Activated CD4-positive, alpha-beta T cell treated with anti-CD3 and anti-CD28 coated beads for 24 hours (primary cell): ENCODE measurements around the gene MTA1.

Experiments used
- DNase-seq, 2 donors: peaks; one replicate each; pipeline ENCODE4 v3.0.0-alpha.2; 2020; ENCODE audit warnings: low read depth in 2 of 2

MTA1 gene

GRCh38 chr14:105442834-105443233 lies 23.2 kb downstream of the MTA1 start:
- no peak for DNase-seq

DNA sequence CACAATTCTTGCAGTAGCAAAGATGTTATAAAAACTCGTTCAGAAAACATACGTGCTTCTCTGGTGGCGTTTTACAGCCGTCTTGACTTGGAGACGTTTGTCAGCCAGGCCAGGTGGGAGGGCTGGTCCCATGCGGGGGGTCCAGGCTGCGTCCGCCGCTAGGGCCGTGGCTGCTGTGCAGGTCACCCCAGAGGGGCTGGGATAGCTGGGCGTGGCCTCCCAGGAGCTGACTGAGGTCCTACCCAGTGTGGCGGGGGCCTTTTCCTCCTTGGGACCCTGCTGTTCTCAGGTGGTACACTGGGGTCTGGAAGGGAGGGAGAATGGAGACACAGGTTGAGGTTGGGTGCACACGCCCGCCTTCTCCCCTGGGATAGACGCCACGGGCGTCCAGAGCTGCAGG lies 25.2 kb downstream of the MTA1 start:
- DNase-seq = no peak

DNA sequence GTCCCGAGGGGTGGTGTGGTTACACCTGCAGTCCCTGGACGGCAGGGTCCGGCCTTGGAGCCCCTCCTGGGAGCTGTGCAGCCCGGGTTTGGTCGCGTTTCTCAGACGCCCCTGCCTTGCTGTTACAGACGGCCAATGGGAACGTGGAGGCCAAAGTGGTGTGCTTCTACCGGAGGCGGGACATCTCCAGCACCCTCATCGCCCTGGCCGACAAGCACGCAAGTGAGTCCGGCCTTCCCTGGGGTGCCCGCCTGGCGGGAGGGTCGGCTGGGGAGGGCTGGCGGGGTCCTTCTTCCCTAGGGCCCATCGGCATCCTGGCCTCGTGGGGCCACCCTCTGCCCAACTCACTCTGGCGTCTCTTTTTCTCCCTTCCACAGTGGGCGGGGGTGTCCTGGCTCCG lies 25.7 kb downstream of the MTA1 start:
- DNase-seq = no peak

GRCh38 chr14:105445901-105446845 lies 26.5 kb downstream of the MTA1 start:
- DNase-seq = no peak

GRCh38 chr14:105446971-105447370 lies 27.3 kb downstream of the MTA1 start:
- no peak for DNase-seq

GRCh38 chr14:105447651-105448640 lies 28.3 kb downstream of the MTA1 start:
- no peak for DNase-seq

DNA sequence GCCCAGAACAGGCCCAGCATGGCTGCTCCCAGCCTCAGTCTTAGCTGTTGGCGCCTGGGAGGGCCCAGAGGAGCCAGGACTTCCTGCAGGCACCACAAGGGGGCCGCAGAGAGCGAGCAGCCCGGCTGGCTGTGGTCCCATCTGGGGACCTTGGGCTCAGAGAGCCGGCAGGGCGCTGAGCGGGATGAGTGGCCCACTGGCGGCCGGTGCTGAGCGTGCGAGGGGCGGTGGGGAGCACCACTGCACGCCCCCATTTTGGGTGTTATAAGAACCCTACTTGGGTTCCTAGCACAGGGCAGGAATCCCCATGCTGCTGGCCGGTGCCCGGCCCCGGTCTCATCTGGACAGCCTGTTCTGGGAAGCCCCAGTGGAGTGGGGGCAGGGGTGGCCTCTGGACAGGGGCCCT lies 29.1 kb downstream of the MTA1 start:
- DNase-seq = peak; percentile 34 to 49

GRCh38 chr14:105449276-105450122 lies 29.9 kb downstream of the MTA1 start:
- DNase-seq = no peak

- DNase-seq = no peak
Measured at GRCh38 chr14:105450123-105450505, 30.5 kb downstream of the MTA1 start.

DNA sequence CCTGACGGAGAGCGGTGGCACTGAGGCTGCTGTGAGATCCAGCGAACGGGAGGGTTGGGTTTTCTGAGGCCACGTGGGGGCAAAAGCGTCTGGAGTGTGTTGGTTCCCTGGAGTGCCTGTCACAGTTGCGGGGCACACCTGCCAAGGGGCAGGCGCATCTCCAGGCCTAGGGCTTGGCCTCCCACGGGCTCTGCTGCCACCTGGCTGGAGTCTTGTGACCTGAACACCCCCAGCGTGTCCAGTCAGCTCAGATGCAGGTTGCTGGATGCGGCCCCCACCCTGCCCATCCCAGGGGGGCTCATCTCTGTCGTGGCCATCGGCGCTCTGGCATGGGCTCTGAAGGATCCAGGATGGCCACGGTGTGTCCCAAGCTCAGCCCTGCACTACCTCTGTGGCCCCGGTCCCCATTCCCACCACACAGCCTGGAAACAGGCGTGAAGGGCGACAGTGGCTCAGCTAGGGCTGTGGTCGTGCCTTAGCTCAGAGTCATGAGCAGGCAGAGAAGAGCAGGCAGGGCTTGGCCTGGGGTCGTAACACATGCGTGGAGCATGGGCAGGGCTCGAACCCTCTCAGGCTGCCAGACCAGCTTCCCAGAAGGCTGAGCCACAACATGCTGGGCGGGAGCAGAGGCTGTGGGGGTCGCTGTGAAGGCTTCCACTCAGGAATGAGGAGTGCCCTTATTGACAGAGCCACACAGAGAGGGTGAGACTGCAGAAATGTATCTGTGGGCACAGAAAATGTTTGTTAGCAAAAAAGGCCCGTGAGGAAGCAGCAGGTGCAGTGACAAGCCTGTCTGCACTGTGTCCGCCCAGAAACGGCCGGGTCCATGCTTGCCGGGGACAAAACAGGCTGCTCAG lies 31.5 kb downstream of the MTA1 start:
- no peak for DNase-seq

DNA sequence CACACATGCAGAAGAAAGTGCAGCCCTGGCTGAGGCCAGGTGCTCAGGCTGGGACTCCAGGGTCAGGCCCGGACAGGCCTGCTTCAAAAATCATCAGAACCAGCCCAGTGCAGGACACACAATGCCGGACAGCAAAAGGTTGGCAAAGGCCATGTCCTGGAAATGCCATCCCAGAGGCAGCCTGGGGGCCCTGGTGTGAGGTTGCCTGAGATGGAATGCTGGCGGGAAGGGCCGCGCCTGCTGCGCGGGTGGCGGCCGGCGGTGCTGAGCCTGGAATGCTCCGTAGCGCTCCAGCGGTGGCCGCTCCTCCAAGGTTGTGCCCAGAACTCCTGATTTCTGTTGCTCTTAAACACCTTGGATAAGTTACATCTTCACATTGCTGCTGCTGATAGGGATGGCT lies 33.3 kb downstream of the MTA1 start:
- no peak for DNase-seq

DNA sequence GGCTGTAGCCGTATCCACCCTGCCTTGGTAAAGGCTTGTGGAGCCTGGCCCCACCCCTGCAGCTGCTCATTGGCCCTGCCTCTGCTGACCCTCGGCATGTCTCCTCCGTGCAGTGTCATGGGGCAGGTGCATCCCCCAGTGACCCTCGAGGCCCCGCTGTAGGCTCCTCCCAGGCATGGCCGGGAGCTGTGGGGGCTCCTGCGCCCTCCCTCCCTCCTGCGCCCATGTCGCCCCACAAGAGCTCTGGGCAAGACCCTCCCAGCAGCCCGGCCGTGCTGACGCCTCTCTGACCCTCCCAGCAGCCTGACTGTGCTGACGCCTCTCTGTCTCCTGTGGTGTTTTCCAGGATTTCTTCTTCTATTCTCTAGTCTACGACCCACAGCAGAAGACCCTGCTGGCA lies 34.2 kb downstream of the MTA1 start:
- DNase-seq = no peak

DNA sequence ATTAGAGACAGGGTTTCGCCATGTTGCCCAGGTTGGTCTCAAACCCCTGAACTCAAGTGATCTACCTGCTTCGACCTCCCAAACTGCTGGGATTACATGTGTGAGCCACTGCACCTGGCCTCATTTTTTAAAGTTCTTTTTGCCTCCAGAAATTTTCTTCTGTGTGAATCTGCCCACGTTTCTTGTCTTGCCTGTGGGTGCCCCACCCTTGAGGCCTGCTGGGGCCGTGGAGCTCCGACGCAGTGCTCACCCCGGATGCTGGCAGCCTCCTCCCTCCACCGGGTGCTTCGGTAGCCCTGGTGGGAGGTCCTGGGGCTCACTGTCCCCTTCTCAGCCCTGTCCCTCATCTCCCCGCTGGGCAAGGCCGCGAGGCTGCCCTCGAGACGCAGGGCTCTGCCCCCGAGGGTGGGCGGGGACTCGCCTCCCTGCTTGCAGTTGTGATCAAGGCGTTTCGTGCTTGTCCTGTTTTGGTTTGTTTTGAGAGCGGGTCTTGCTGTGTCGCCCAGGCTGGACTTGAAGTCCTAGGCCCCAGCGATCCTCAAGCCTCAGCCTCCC lies 35.5 kb downstream of the MTA1 start:
- DNase-seq = no peak

DNA sequence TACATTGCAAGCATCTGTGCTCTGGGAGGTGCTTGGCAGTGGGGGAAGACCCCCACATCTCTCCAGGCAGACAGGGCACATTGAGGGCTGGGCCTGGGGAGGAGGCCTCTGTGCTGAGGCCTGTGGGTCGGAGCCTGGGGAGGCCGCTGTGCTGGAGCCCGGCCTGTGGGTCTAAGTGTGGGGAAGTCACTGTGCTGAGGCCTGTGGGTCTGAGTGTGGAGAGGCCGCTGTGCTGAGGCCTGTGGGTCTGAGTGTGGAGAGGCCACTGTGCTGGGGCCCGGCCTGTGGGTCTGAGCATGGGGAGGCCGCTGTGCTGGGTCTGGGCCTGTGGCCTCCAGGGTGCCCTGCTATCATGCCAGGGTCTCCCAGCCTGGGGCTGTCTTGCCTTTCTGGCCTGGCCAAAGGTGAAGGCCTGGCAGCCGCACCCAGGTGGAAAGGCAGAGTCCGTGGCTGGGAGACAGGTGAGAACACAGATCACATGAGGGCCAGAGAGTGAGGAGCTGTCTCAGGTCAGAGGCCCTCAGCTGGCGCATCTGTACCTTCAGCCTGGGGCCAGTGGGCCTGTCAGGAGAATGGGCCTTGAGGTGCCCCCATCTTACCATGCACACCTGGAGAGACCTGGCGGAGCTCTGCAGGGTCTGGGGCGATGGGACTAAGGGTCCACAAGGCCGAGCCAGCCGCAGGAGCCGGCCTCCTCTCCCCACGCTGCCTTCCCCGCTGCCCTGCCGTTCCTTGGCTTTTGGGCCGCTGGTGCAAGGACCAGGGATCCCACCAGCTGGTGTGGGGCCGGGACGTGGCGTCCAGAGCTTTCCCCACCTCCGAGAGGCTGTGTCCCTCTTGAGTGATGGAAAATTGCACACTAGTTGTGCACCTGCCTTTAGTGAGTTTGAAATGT lies 36.4 kb downstream of the MTA1 start:
- DNase-seq = no peak

- no peak for DNase-seq
Measured at GRCh38 chr14:105456736-105457617, 37.4 kb downstream of the MTA1 start.

- no peak for DNase-seq
Measured at GRCh38 chr14:105458010-105458409, 38.4 kb downstream of the MTA1 start.

DNA sequence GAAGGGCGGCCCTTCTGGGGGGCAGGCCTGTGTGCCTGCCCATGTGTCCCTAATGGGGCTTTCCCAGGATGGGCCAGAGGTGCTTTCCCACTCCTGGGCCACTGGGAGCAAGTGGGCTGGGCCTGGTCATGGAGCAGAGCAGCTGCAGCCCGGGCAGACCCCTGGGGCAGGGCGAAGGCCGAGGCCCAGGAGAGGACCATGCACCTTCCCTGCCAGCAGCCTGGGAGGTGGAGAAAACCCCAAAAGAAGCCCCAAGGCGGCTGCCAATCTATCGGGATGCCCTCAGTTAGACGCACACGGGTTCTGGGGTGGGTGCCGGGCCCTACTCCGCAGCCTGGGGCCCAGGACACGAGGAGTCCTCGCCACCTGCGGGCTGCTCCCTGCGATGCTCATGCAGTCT lies 38.9 kb downstream of the MTA1 start:
- no peak for DNase-seq

GRCh38 chr14:105460116-105460515 lies 40.5 kb downstream of the MTA1 start:
- DNase-seq = no peak
